Measurements from ENCODE around the gene XXYLT1. TPM values are rescaled to one million over a fixed set of nuclear protein-coding genes. Genes with fewer than 3 reads are reported as not detected.

The XXYLT1 gene
- total RNA-seq, 1 donor = 29.4 TPM

Small RNA genes within 50 kb of the gene (small RNA-seq; reads per million reads assigned to genes)
- not detected for gene MIR3137
- gene RN7SL36P = not detected
- not detected for gene RNU6-25P

Other genes with a start within 250 kb of the XXYLT1 start
- gene ACAP2, start 171.9 kb upstream of the XXYLT1 start, total RNA-seq = 34.7 TPM

All from hematopoietic multipotent progenitor cell (in vitro differentiated cells).